A673 (cell line): ENCODE data around the gene CUBN. TPM values are rescaled to one million over a fixed set of nuclear protein-coding genes. Genes with fewer than 3 reads are reported as not detected.
A peak's percentile ranks its signal among the peaks of the same experiment; 100 is the strongest.
"Not testable (repeated sequence)": the region's sequence is repeated elsewhere in the genome, so short reads cannot be mapped to it uniquely, and the experiment has no call there.

Experiments
- BruUV-seq: library from RNA; stranded (reverse); fragments of 400-500 nt; replicated peaks from 2 replicates; lab custom pipeline; 2021; lab: Mats Ljungman, UMichigan
- CTCF ChIA-PET: fragments of 300-600 bp; sonication (Branson Sonifier 250); formaldehyde crosslinking; loops from one replicate; lab custom pipeline; 2022; ENCODE audit warnings: antibody characterized with exemption; lab: Charles Lee
- POLR2A ChIA-PET: fragments of 300-600 bp; sonication (Branson Sonifier 250); formaldehyde crosslinking; loops from one replicate; lab custom pipeline; 2022; ENCODE audit warnings: antibody characterized with exemption; ENCODE audit not compliant: low non-redundant PET; lab: Charles Lee
- DNase-seq: peaks from one replicate; pipeline ENCODE4 v3.0.0-alpha.2; 2015; ENCODE audit warnings: low spot score
- H3K27ac ChIP-seq: fragments of 200-600 bp; sonication (generic); 2 replicates; pipeline ENCODE4 v1.5.1; 2016; ENCODE audit warnings: mixed run types, low read depth, mild to moderate bottlenecking, mixed read lengths, antibody characterized with exemption, low read length; ENCODE audit not compliant: poor library complexity, severe bottlenecking
- H3K27me3 ChIP-seq: fragments of 200-600 bp; sonication (generic); replicated peaks from 2 replicates; pipeline ENCODE4 v1.6.1; 2017; ENCODE audit warnings: mixed run types, low read depth, mild to moderate bottlenecking, mixed read lengths, antibody characterized with exemption, low read length; ENCODE audit not compliant: insufficient read depth, poor library complexity
- H3K36me3 ChIP-seq: fragments of 200-600 bp; sonication (generic); 2 replicates; pipeline ENCODE4 v1.6.1; 2016; ENCODE audit warnings: mixed run types, mild to moderate bottlenecking, mixed read lengths, antibody characterized with exemption, low read length; ENCODE audit not compliant: insufficient read depth, poor library complexity, severe bottlenecking
- H3K4me1 ChIP-seq: fragments of 200-600 bp; sonication (generic); 2 replicates; pipeline ENCODE4 v1.6.1; 2017; ENCODE audit warnings: mixed run types, mild to moderate bottlenecking, mixed read lengths, antibody characterized with exemption, low read length; ENCODE audit not compliant: insufficient read depth, poor library complexity, severe bottlenecking
- H3K4me3 ChIP-seq: fragments of 200-600 bp; sonication (generic); 2 replicates; pipeline ENCODE4 v1.5.1; 2016; ENCODE audit warnings: low read depth, mixed run types, mild to moderate bottlenecking, mixed read lengths, low read length; ENCODE audit not compliant: poor library complexity, severe bottlenecking
- H3K9me3 ChIP-seq: fragments of 200-600 bp; sonication (generic); 2 replicates; pipeline ENCODE4 v1.6.1; 2016; ENCODE audit warnings: mixed run types, low read depth, mild to moderate bottlenecking, mixed read lengths, antibody characterized with exemption, low read length; ENCODE audit not compliant: poor library complexity, severe bottlenecking
- CTCF ChIP-seq: fragments of 300-800, 200-600 bp; sonication (generic); conservative IDR thresholded peaks from 2 replicates; pipeline ENCODE4 v1.5.1; 2017; ENCODE audit warnings: low read depth, mild to moderate bottlenecking, antibody characterized with exemption, low read length, moderate library complexity, mixed read lengths
- EZH2 ChIP-seq: fragments of 200-600 bp; sonication (generic); IDR thresholded peaks from 2 replicates; pipeline ENCODE4 v1.6.1; 2017; ENCODE audit warnings: borderline replicate concordance, low read depth, mild to moderate bottlenecking, mixed read lengths, antibody characterized with exemption, low read length; ENCODE audit not compliant: poor library complexity, severe bottlenecking
- intact Hi-C: fragments of 100-400 bp; cut with micrococcal nuclease; formaldehyde crosslinking; loops from one replicate; pipeline ENCODE4 v1.10.0; 2022; ENCODE audit not compliant: unreplicated experiment
- total RNA-seq: library from RNA; stranded (reverse); gene quantifications from 2 replicates; pipeline ENCODE4 v1.2.3, GENCODE V29; 2021

The CUBN gene
- total RNA-seq, 1 experiment from 2014 or later = 3.4 TPM

DNA sequence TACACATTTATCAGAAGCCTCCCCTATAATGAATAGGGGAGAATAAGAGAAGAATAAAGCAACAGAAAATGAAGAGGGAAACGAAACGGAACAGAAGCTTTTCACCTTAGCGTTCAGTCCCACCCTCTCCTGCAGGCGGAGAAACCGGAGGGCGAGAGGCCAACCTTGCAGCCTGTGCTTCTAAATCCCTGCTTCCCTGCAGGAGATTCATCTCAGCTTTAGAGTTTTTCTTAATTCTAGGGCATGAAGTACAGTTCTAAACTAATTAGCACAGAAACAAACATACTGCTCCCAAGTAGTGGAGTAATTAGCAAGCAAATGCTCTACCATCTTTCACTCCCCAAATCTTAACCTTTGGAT lies 107.2 kb downstream of the CUBN start:
- no peak for DNase-seq
- intact Hi-C loops = no loop called here
- CTCF ChIA-PET = interaction anchor here (0.7 kb wide), 1 partner anchor 1213 kb away, joined by 4 read pairs; no protein-coding TSS in a partner anchor

GRCh38 chr10:17021656-17022465 lies 107.8 kb downstream of the CUBN start:
- no TSS peak for BruUV-seq
- POLR2A ChIA-PET = no interaction called here
- Histone ChIP-seq H3K36me3 (no peaks in the 10 kb centered on the region), H3K9me3 (no peaks in the 10 kb centered on the region), H3K4me1 (peaks cover 56% of the 10 kb centered on the region), H3K4me3 (no peak overlapping the region), H3K27ac (peak overlapping the region; percentile 81), H3K27me3 (no peaks in the 10 kb centered on the region)
- TF ChIP-seq CTCF (no peak), EZH2 (no peak)
- intact Hi-C loops = no loop called here
- CTCF ChIA-PET = no interaction called here
- no peak for DNase-seq

More for the DNA sequence above, 107.2 kb downstream of the CUBN start:
- no peaks in the 10 kb centered on the region for H3K36me3 ChIP-seq
- BruUV-seq = no TSS peak
- no peak overlapping the region for H3K4me3 ChIP-seq
- H3K4me1 ChIP-seq = peaks cover 61% of the 10 kb centered on the region
- H3K9me3 ChIP-seq = no peaks in the 10 kb centered on the region
- POLR2A ChIA-PET = no interaction called here
- no peaks in the 10 kb centered on the region for H3K27me3 ChIP-seq
- H3K27ac ChIP-seq = peak overlapping the region; percentile 81
- TF ChIP-seq CTCF (no peak), EZH2 (no peak)

GRCh38 chr10:17019696-17020095 lies 109.9 kb downstream of the CUBN start:
- Histone ChIP-seq H3K36me3 (no peaks in the 10 kb centered on the region), H3K9me3 (no peaks in the 10 kb centered on the region), H3K27me3 (no peaks in the 10 kb centered on the region), H3K4me1 (peaks cover 36% of the 10 kb centered on the region), H3K27ac (no peak overlapping the region), H3K4me3 (no peak overlapping the region)
- intact Hi-C loops = no loop called here
- no TSS peak for BruUV-seq
- POLR2A ChIA-PET = no interaction called here
- TF ChIP-seq CTCF (no peak), EZH2 (no peak)
- CTCF ChIA-PET = no interaction called here
- DNase-seq = no peak

DNA sequence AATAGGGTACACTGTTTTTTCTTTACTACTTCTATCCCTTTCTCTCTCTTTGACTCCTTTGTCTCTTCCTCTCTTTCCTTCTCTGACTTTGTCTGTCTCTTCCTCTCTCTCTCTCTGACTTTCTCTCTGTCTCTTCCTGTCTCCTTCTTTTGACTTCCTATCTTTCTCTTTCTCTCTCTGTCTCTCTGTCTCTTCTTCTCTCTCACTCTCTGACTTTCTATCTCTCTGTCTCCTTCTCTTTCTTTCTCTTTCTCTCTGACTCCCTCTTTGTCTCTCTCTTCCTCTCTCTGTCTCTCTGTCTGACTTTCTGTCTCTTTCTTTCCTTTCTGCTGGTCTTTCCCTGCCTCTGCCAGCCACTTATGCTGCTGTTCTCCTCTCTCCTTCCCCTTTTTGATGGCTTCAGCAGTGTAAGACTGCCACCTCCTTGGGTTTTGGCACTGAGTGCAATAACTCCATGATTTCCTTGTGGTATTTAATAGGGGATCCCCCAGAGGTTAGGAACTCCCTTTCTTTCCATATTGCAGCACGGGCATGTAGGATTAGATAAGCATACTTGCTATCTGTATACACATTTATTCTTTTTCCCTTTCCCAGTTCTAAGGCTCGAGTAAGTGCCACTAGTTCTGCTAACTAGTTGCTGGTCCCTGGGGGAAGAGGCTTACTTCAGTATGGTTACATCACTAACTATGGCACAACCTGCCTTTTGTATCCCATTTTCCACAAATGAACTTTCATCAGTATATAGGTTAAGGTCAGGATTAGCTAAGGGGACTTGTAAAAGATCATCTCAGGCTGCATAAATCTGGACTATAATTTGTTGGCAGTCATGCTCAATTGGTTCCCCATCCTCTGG lies 116.3 kb downstream of the CUBN start:
- H3K36me3 ChIP-seq, H3K27ac ChIP-seq, H3K4me1 ChIP-seq, POLR2A ChIA-PET, H3K4me3 ChIP-seq, H3K27me3 ChIP-seq, H3K9me3 ChIP-seq, BruUV-seq, CTCF ChIA-PET, DNase-seq, intact Hi-C loops: not testable (repeated sequence)

GRCh38 chr10:17012731-17013130 lies 116.9 kb downstream of the CUBN start:
- DNase-seq, CTCF ChIA-PET, H3K9me3 ChIP-seq, BruUV-seq, POLR2A ChIA-PET, H3K4me3 ChIP-seq, H3K27me3 ChIP-seq, H3K27ac ChIP-seq, H3K36me3 ChIP-seq, intact Hi-C loops: not testable (repeated sequence)
- peaks cover 12% of the 10 kb centered on the region for H3K4me1 ChIP-seq
